Measurements from ENCODE around the gene GRIA3.
A peak's percentile ranks its signal among the peaks of the same experiment; 100 is the strongest.
"Not testable (repeated sequence)": the region's sequence is repeated elsewhere in the genome, so short reads cannot be mapped to it uniquely, and the experiment has no call there.

GRCh38 chrX:123514279-123514640, 330.2 kb downstream of the GRIA3 start:
- TF ChIP-seq, protein P1, sequence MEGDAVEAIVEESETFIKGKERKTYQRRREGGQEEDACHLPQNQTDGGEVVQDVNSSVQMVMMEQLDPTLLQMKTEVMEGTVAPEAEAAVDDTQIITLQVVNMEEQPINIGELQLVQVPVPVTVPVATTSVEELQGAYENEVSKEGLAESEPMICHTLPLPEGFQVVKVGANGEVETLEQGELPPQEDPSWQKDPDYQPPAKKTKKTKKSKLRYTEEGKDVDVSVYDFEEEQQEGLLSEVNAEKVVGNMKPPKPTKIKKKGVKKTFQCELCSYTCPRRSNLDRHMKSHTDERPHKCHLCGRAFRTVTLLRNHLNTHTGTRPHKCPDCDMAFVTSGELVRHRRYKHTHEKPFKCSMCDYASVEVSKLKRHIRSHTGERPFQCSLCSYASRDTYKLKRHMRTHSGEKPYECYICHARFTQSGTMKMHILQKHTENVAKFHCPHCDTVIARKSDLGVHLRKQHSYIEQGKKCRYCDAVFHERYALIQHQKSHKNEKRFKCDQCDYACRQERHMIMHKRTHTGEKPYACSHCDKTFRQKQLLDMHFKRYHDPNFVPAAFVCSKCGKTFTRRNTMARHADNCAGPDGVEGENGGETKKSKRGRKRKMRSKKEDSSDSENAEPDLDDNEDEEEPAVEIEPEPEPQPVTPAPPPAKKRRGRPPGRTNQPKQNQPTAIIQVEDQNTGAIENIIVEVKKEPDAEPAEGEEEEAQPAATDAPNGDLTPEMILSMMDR (conservative IDR thresholded peaks at IDR 0.05) = peak; percentile 74
- TF ChIP-seq EZH2 (IDR thresholded peaks at IDR 0.05; ENCODE audit: low read depth) = not testable (repeated sequence)

Measured in PC-9 (cell line).